OCI-LY3 (cell line): Measurements from ENCODE around the gene RNU7-1.

Experiments used
- EZH2phosphoT487 ChIP-seq: fragments of 200-600 bp; shearing (Covaris generic); IDR thresholded peaks from 2 replicates; pipeline ENCODE4 v1.6.1; 2018; ENCODE audit warnings: antibody characterized with exemption, mixed run types, low read depth
- TF ChIP-seq, protein P1 (sequence below): fragments of 200-600, 300-600 bp; sonication (generic); IDR thresholded peaks from 2 replicates; pipeline ENCODE4 v1.5.1; 2014; ENCODE audit warnings: antibody characterized with exemption, low read length, low read depth

GRCh38 chr12:6899837-6900519, 43.6 kb upstream of the RNU7-1 start:
- TF ChIP-seq, protein P1, sequence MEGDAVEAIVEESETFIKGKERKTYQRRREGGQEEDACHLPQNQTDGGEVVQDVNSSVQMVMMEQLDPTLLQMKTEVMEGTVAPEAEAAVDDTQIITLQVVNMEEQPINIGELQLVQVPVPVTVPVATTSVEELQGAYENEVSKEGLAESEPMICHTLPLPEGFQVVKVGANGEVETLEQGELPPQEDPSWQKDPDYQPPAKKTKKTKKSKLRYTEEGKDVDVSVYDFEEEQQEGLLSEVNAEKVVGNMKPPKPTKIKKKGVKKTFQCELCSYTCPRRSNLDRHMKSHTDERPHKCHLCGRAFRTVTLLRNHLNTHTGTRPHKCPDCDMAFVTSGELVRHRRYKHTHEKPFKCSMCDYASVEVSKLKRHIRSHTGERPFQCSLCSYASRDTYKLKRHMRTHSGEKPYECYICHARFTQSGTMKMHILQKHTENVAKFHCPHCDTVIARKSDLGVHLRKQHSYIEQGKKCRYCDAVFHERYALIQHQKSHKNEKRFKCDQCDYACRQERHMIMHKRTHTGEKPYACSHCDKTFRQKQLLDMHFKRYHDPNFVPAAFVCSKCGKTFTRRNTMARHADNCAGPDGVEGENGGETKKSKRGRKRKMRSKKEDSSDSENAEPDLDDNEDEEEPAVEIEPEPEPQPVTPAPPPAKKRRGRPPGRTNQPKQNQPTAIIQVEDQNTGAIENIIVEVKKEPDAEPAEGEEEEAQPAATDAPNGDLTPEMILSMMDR, result no peak
- no peak for TF ChIP-seq EZH2phosphoT487
